Esophagus (tissue), 2 donors: Measurements from ENCODE around the gene MYO7A. TPM values are rescaled to one million over a fixed set of nuclear protein-coding genes. Genes with fewer than 3 reads are reported as not detected.

ENCODE experiments used
- H3K27ac ChIP-seq, 2 donors: one replicate each; pipeline ENCODE4 v1.5.1; 2013; ENCODE audit warnings: low read depth in 2 of 2, mild to moderate bottlenecking in 2 of 2, inconsistent platforms in 1 of 2, low read length in 1 of 2, moderate library complexity in 1 of 2
- H3K27me3 ChIP-seq, 2 donors: one replicate each; pipeline ENCODE4 v1.6.1; 2013; ENCODE audit warnings: low read length in 2 of 2, control low read depth in 1 of 2, mild to moderate bottlenecking in 1 of 2; ENCODE audit not compliant: insufficient read depth in 2 of 2, control insufficient read depth in 1 of 2
- H3K36me3 ChIP-seq, 2 donors: one replicate each; pipeline ENCODE4 v1.6.1; 2013; ENCODE audit warnings: low read length in 1 of 2; ENCODE audit not compliant: control insufficient read depth in 2 of 2, insufficient read depth in 2 of 2
- H3K4me1 ChIP-seq, 2 donors: one replicate each; pipeline ENCODE4 v1.6.1; 2013; ENCODE audit warnings: low read length in 1 of 2; ENCODE audit not compliant: control insufficient read depth in 2 of 2, insufficient read depth in 2 of 2
- H3K4me3 ChIP-seq, 2 donors: one replicate each; pipeline ENCODE4 v1.5.1; 2013; ENCODE audit warnings: low read length in 2 of 2, mild to moderate bottlenecking in 2 of 2, low read depth in 1 of 2, moderate library complexity in 1 of 2
- H3K9me3 ChIP-seq, 2 donors: one replicate each; pipeline ENCODE4 v1.6.1; 2013; ENCODE audit warnings: mild to moderate bottlenecking in 2 of 2, low read depth in 1 of 2, low read length in 1 of 2, moderate library complexity in 1 of 2; ENCODE audit not compliant: control insufficient read depth in 2 of 2, insufficient read depth in 1 of 2
- WGBS, 2 donors: extraction: QIAGEN DNeasy Blood & Tissue Kit; methylation state at CpG; one replicate each; pipeline ENCODE4 v1.1.7; 2013; 5-methylcytosine and 5-hydroxymethylcytosine counted together
- polyA plus RNA-seq, 2 donors: library from polyadenylated mRNA; stranded (reverse); fragments of 200-250 nt; gene quantifications; one replicate each; pipeline ENCODE4 v1.2.3, GENCODE V29; 2013
- donor health status: healthy with polysubstance abuse.
- donor health status: Bipolar disorder and iron deficiency.

MYO7A gene
- polyA plus RNA-seq, 2 donors, result 1.1 to 1.2 TPM

DNA sequence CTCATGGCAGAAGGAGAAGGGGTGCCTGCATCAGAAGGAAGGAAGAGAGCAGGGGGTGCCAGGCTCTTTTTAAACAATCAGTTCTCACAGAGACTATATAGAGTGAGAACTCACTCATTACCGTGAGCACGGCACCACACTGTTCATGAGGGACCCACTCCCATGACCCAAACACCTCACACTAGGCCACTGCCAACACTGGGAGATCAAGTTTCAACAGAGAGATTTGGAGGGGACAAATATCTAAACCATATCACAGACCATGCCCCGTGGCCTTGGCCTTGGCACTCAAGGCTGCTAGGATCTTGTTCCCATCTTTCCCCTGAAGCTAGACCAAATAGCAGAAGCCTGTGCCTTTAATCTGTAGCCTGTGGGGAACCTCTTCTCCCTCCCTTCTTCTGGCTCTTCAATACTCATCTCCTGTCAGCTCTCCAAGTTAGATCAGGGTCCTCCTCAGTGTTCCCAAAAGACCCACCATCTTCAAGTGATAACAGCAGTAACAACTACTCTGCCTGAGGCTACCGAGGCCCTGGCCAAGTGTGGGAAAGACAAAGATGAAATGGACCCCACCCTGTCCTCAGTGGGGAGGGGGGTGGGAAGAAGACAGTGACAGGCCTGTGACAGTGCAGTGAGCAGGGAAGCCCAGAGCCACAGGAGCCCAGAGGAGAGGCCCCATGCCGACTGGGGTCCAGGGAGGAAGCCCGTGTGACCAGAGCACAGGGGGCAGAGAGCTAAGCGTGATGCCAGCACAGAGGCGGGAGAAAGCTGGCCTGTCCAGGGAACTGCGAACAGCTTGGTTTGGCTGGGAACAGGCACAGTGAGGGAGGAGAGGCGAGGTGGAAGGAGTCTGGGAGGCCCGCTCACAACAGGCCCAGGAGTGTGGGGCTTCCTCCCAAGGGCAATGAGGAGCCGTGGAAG, 72.6 kb downstream of the MYO7A start:
- Histone ChIP-seq H3K27ac (no peak overlapping the region), H3K4me3 (no peak overlapping the region), H3K4me1 (no peaks in the 10 kb centered on the region), H3K27me3 (no peaks in the 10 kb centered on the region), H3K36me3 (peaks cover 0 to 2% of the 10 kb centered on the region in 2 donors), H3K9me3 (no peaks in the 10 kb centered on the region)
- 80 to 87% methylated on average over 12 of the region's 12 CpGs for WGBS, 2 donors

DNA sequence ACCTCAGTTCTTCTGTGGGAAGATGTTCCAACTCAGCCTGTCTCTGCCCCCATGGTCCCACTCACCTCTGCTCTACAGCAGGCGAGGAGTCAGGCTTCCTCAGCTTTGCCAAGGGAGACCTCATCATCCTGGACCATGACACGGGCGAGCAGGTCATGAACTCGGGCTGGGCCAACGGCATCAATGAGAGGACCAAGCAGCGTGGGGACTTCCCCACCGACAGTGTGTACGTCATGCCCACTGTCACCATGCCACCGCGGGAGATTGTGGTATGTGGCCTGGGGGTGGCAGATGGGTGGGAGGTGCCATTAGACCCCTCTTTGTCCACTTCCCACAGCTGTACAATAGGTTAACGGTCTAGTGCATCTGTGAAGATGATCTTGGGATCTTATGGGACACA, 73.3 kb downstream of the MYO7A start:
- 86 to 87% methylated on average over 11 of the region's 11 CpGs for WGBS, 2 donors
- Histone ChIP-seq H3K9me3 (no peaks in the 10 kb centered on the region), H3K27ac (no peak overlapping the region), H3K4me3 (no peak overlapping the region), H3K27me3 (no peaks in the 10 kb centered on the region), H3K4me1 (no peaks in the 10 kb centered on the region), H3K36me3 (peaks cover 0 to 2% of the 10 kb centered on the region in 2 donors)

DNA sequence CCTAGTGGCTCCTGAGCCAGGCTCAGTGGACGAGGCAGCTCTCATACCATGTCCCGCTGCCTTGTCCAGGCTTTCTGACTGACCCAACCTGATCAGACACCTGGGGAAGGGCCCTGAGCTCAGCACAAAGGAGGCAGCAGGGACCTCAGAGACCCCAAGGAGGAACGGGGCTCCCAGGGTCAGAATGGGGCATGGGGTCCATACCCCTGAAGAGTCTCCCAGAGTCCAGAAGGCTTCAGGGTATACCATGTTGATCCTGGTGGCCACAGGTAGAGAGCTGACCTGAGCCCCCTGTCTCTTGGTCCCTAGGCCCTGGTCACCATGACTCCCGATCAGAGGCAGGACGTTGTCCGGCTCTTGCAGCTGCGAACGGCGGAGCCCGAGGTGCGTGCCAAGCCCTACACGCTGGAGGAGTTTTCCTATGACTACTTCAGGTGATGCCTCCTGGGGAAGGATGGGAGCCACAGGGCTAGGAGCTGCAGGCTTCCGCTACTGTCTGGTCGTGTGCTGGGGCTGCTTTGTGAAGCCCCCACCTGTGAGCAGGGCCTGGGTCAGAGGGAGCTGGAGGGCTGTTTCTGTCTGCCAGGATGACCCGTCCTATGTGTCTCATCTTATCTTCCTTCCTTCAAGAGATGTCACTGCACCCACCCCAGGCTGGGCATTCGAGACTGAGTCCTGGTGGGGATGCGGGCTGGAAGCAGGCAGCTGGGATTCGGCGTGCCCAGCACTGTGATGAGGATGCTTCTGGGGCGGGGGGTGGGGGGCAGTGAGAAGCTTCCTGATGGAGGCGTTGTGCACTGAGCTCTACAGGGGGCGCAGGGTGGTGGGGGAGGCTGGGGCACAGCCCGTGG, 74.2 kb downstream of the MYO7A start:
- Histone ChIP-seq H3K4me3 (no peak overlapping the region), H3K27ac (no peak overlapping the region), H3K4me1 (no peaks in the 10 kb centered on the region), H3K36me3 (peaks cover 0 to 2% of the 10 kb centered on the region in 2 donors), H3K9me3 (no peaks in the 10 kb centered on the region), H3K27me3 (no peaks in the 10 kb centered on the region)
- WGBS, 2 donors, result 95% methylated on average over 23 of the region's 23 CpGs

DNA sequence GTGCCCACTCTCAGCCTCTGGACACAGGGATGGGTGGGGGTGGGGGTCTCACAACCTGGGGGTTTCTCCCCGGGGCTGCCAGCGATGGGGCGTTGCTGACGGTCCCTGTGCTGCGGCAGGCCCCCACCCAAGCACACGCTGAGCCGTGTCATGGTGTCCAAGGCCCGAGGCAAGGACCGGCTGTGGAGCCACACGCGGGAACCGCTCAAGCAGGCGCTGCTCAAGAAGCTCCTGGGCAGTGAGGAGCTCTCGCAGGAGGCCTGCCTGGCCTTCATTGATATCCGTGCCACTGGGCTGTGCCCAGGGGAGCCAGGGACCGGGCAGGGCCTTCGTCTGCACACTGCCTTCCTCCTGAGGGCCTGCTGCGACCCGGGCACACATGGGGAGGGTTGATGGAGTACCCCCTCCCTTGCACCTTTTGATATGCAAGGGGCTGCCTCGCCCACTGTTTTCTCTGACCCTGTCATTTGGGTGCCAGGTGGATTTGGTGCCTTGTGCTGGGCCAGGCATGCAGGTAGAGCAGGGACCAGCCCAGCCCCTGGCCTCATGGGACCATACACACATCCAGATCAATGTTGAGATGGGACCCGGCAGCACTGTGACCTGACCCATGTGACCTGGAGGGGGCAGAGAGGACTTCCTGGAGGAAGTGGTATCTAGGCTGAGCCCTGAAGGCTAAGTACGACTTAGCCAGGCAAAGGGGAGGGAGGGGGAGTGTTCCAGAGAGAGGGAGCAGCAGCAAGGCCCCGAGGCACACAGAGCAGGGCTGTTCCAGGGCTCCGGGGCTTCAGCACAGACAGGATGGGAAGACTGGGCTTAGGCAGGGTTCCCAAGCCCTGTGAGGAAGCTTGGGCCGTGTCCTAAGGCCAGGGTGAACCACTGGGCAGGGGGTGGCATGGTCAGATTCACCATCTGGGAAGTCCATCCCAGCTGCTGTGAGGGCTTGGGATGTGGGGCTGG, 75.2 kb downstream of the MYO7A start:
- Histone ChIP-seq H3K9me3 (no peaks in the 10 kb centered on the region), H3K4me3 (no peak overlapping the region), H3K4me1 (no peaks in the 10 kb centered on the region), H3K27me3 (no peaks in the 10 kb centered on the region), H3K36me3 (peaks cover 0 to 2% of the 10 kb centered on the region in 2 donors), H3K27ac (no peak overlapping the region)
- 89% methylated on average over 25 of the region's 25 CpGs for WGBS, 2 donors

DNA sequence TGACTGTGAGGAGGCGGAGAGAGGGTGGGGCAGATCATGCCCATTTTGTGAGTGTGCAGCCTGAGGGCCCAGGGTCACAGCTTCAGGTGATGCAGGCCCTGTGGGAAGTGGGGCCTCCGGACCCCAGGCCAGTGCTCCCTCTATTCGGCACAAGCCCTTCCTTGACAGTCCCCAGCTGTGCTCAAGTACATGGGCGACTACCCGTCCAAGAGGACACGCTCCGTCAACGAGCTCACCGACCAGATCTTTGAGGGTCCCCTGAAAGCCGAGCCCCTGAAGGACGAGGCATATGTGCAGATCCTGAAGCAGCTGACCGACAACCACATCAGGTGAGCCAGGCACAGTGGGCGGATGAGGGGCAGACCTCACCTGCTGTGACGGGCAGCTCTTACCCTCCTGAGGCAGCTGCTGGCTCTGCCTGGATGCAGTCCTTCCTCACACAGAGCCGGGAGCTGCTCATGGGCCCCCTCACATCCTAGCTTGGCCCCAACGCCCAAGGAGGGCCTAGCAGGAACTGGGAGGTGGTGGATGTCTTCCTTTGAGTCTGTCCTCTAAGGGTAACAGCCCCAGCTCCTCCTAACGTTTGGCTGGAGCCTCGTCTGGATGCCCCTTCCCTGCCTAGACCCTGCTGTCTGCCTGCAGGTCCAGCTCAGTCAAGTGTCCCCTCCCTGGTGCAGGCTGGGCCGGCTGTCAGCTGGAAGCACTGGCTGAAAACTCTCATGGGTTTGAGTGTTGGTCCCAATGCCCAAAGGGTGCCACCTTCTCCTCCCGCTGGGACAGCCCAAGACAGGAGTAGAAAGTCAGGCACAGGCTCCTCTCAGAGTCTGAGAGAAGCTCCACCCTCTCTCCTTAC, 76.1 kb downstream of the MYO7A start:
- Histone ChIP-seq H3K9me3 (no peaks in the 10 kb centered on the region), H3K27me3 (no peaks in the 10 kb centered on the region), H3K4me1 (no peaks in the 10 kb centered on the region), H3K36me3 (no peaks in the 10 kb centered on the region), H3K4me3 (no peak overlapping the region), H3K27ac (no peak overlapping the region)
- 82 to 83% methylated on average over 20 of the region's 20 CpGs for WGBS, 2 donors

DNA sequence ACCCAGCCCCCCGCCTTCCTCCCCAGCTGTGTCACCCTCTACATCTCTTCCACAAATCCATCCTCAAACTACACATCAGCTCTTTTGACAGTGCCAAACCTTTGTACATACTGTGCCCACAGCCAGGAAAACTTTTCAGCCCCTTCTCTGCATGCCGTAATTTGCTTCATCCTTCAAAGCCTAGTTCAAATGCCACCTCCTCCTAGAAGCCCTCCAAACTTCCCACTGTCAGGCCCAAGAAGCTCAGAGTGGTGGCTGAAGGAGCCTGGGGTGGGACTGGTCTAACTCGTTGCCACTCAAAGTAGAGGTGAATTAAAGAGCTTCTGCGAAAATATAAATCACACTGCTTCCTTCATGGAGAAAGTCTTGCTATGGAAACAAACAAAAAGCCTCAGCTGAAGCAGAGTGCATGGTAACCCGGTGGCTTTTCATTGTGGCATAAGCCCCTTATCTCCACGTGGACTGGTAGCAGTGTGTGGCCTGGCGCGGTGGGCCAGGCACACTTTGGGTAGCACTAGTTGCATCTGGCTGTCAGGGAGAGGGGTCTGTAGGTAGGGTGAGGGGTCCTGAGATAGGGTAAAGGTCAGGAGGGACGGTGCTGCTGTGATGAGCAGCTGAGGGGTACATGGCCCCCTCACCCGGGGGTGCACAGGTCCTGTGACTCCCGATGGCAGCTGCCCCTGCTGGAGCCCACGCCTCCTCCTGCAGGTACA, 76.9 kb downstream of the MYO7A start:
- Histone ChIP-seq H3K4me1 (no peaks in the 10 kb centered on the region), H3K27ac (no peak overlapping the region), H3K4me3 (no peak overlapping the region), H3K27me3 (no peaks in the 10 kb centered on the region), H3K9me3 (no peaks in the 10 kb centered on the region), H3K36me3 (no peaks in the 10 kb centered on the region)
- 78 to 85% methylated on average over 12 of the region's 12 CpGs for WGBS, 2 donors

DNA sequence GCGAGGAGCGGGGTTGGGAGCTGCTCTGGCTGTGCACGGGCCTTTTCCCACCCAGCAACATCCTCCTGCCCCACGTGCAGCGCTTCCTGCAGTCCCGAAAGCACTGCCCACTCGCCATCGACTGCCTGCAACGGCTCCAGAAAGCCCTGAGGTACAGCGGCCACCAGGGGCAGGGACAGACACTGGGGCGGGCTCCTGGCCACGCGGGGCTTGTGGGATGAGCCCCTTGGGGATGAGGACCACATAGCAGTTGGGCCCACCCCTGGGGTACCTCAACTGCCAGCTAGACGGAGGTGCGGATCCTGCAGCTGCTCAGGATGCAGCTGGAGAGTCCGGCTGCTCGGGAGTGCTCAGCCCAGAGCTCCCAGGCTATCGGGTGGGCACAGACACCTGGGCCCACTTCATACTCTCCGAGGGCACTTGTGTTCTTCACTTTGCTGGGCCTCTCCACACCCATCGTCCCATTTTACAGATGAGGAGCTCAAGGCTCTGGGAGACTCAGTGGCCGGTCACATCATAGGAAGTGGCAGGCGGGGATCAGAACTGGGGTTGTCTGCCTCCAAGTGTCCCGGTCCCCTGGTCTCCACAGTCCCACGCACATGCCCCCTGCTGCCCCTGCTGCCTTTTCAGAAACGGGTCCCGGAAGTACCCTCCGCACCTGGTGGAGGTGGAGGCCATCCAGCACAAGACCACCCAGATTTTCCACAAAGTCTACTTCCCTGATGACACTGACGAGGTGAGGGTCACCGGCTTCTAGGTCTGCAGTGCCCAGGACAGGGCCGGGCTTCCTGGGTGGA, 77.6 kb downstream of the MYO7A start:
- Histone ChIP-seq H3K27me3 (no peaks in the 10 kb centered on the region), H3K4me3 (no peak overlapping the region), H3K36me3 (no peaks in the 10 kb centered on the region), H3K27ac (no peak overlapping the region), H3K9me3 (no peaks in the 10 kb centered on the region), H3K4me1 (no peaks in the 10 kb centered on the region)
- 80 to 82% methylated on average over 30 of the region's 30 CpGs for WGBS, 2 donors
